Adrenal gland (tissue), 12 donors: Measurements from ENCODE around the gene SELPLG. TPM values are rescaled to one million over a fixed set of nuclear protein-coding genes. Genes with fewer than 3 reads are reported as not detected.

Source experiments
- DNase-seq, 7 donors: peaks; one replicate each; pipeline ENCODE4 v3.0.0-alpha.2; 2019 to 2020
- H3K27ac ChIP-seq, 5 donors: fragments of 200-600 bp; sonication (generic) in 4 of 5; 1 replicate in 3 of 5; 2 replicates in 2 of 5; pipeline versions ENCODE4 v1.5.1 to v1.8.0; 2016 to 2020; ENCODE audit warnings: mild to moderate bottlenecking in 1 of 5
- H3K27me3 ChIP-seq: fragments of 200-600 bp; 2 replicates; pipeline ENCODE4 v1.8.0; 2021
- H3K36me3 ChIP-seq, 2 donors: fragments of 200-600 bp; replicated peaks in 1 of 2; 1 replicate in 1 of 2; 2 replicates in 1 of 2; pipeline versions ENCODE4 v1.5.1 to v1.8.0; 2018 to 2022
- H3K4me1 ChIP-seq, 2 donors: fragments of 200-600 bp; replicated peaks in 1 of 2; 1 replicate in 1 of 2; 2 replicates in 1 of 2; pipeline versions ENCODE4 v1.5.1 to v1.8.0; 2018 to 2021
- H3K4me3 ChIP-seq, 4 donors: fragments of 200-600 bp; sonication (generic) in 3 of 4; one replicate each; pipeline ENCODE4 v1.5.1; 2016 to 2018
- H3K9me3 ChIP-seq, 3 donors: fragments of 200-600 bp; sonication (generic) in 1 of 3; replicated peaks in 1 of 3; 1 replicate in 2 of 3; 2 replicates in 1 of 3; pipeline versions ENCODE4 v1.5.1 to v1.8.0; 2016 to 2021
- CTCF ChIP-seq, 6 experiments: fragments of 450-650 bp in 4 of 6; fragments of 200-600 bp in 2 of 6; sonication (generic) in 1 of 6; IDR thresholded peaks; 1 replicate in 5 of 6; 2 replicates in 1 of 6; pipeline versions ENCODE4 v1.5.1 to v1.8.0; 2016 to 2021; ENCODE audit warnings: antibody characterized with exemption in 6 of 6, mild to moderate bottlenecking in 2 of 6, moderate library complexity in 1 of 6
- POLR2A ChIP-seq, 2 donors: fragments of 450-650 bp; IDR thresholded peaks; one replicate each; pipeline ENCODE4 v1.6.1; 2017; ENCODE audit warnings: antibody characterized with exemption in 2 of 2, mild to moderate bottlenecking in 2 of 2, moderate library complexity in 1 of 2
- WGBS, 4 donors: extraction: QIAGEN DNeasy Blood & Tissue Kit in 2 of 4; methylation state at CpG; one replicate each; pipeline versions ENCODE4 v1.1.5 to v1.1.7; 2013 to 2017; 5-methylcytosine and 5-hydroxymethylcytosine counted together
- intact Hi-C, 2 donors: fragments of 100-400 bp; cut with DNase I; formaldehyde crosslinking; loops; one replicate each; pipeline versions ENCODE4 v1.14.1 to v1.15.0; 2022 to 2023
- polyA plus RNA-seq, 3 donors: library from polyadenylated mRNA; stranded (reverse); fragments of 200-250 nt in 2 of 3; fragments of 350-450 nt in 1 of 3; fragmentation: Illumina TruSeq in 1 of 3; extraction: RNeasy Lipid Tissue Mini Kit (QIAGEN cat#74804) in 1 of 3; gene quantifications; one replicate each; pipeline ENCODE4 v1.2.3, GENCODE V29; 2013 to 2014
- total RNA-seq, 9 donors: library from RNA; depleted of rRNA in 4 of 9; stranded (reverse); fragments of >200 nt in 4 of 9; fragments of 120-200 nt in 1 of 9; fragmentation: NEBNext Ultra II Directional in 1 of 9; extraction: Animal tissue kit (Norgen Biotek cat#: 25700) in 1 of 9; gene quantifications; one replicate each; pipeline versions ENCODE4 v1.1.0 to v1.2.4, GENCODE V29; 2013 to 2023
- donor health status: healthy with polysubstance abuse.
- donor health status: Bipolar disorder and iron deficiency.
- donor health status: DM: yes; HTN: yes; CAD: no.
- donor health status: DM: no; HTN: no; CAD: no.
- donor health status: DM: no; HTN: no; CAD: no.
- donor health status: DM: yes; HTN: yes; CAD: no.

SELPLG gene
- total and polyA plus RNA-seq, 12 donors = 1.5 to 46.1 (median 14.3) TPM

- no peaks in the 10 kb centered on the region for H3K9me3 ChIP-seq
- no peak overlapping the region for H3K27ac ChIP-seq
- intact Hi-C loops = no loop called here
- WGBS, 4 donors = 94 to 96% (median 96%) methylated on average over 9 of the region's 9 CpGs
- peaks cover 0 to 6% of the 10 kb centered on the region in 2 donors for H3K4me1 ChIP-seq
- DNase-seq = no peak
- H3K27me3 ChIP-seq = no peaks in the 10 kb centered on the region
- no peaks in the 10 kb centered on the region for H3K36me3 ChIP-seq
- no peak overlapping the region for H3K4me3 ChIP-seq
- TF ChIP-seq POLR2A (IDR thresholded peaks at IDR 0.05) (no peak), CTCF (IDR thresholded peaks at IDR 0.05) (no peak)
These were observed 31.4 kb downstream of the SELPLG start for GRCh38 chr12:108602209-108602705.

- intact Hi-C loops = no loop called here
- Histone ChIP-seq H3K4me3 (no peak overlapping the region), H3K36me3 (no peaks in the 10 kb centered on the region), H3K27me3 (no peaks in the 10 kb centered on the region), H3K27ac (no peak overlapping the region), H3K9me3 (no peaks in the 10 kb centered on the region), H3K4me1 (peaks cover 0 to 4% of the 10 kb centered on the region in 2 donors)
- TF ChIP-seq POLR2A (IDR thresholded peaks at IDR 0.05) (no peak), CTCF (IDR thresholded peaks at IDR 0.05) (no peak)
- 75 to 84% (median 80%) methylated on average over 4 of the region's 4 CpGs for WGBS, 4 donors
- no peak for DNase-seq
These were observed 33.0 kb downstream of the SELPLG start for GRCh38 chr12:108600702-108601007.

- Histone ChIP-seq H3K27ac (no peak overlapping the region), H3K27me3 (no peaks in the 10 kb centered on the region), H3K36me3 (no peaks in the 10 kb centered on the region), H3K9me3 (no peaks in the 10 kb centered on the region), H3K4me1 (no peaks in the 10 kb centered on the region), H3K4me3 (no peak overlapping the region)
- intact Hi-C loops = no loop called here
- DNase-seq = no peak
- WGBS, 4 donors = 79 to 87% (median 84%) methylated on average over 9 to 10 of the region's 10 CpGs
- TF ChIP-seq CTCF (IDR thresholded peaks at IDR 0.05) = no peak
- TF ChIP-seq POLR2A (IDR thresholded peaks at IDR 0.05) = no peak
These were observed 33.6 kb downstream of the SELPLG start for GRCh38 chr12:108599948-108600701.

- Histone ChIP-seq H3K27ac (no peak overlapping the region), H3K9me3 (no peaks in the 10 kb centered on the region), H3K4me1 (no peaks in the 10 kb centered on the region), H3K36me3 (no peaks in the 10 kb centered on the region), H3K27me3 (no peaks in the 10 kb centered on the region), H3K4me3 (no peak overlapping the region)
- DNase-seq = no peak
- intact Hi-C loops = no loop called here
- 64 to 83% (median 74%) methylated on average over 3 to 6 of the region's 6 CpGs for WGBS, 4 donors
- TF ChIP-seq POLR2A (IDR thresholded peaks at IDR 0.05) = no peak
- no peak for TF ChIP-seq CTCF (IDR thresholded peaks at IDR 0.05)
These were observed 34.2 kb downstream of the SELPLG start for GRCh38 chr12:108599541-108599940.
